ENCODE results near the gene BRMS1L.

BRMS1L gene

GRCh38 chr14:35915775-35916174, 89.6 kb downstream of the BRMS1L start:
- no peak overlapping the region for H3K23ac ChIP-seq (ENCODE audit: low read length)
- H3K36me3 ChIP-seq (ENCODE audit: control insufficient read depth in 1 of 2, insufficient read depth in 2 of 2, low read length in 2 of 2): no peaks in the 10 kb centered on the region
- no CpG with 5 or more reads among the region's 1 CpG for WGBS (ENCODE audit: extremely low coverage, insufficient coverage, insufficient read length)
- no peaks in the 10 kb centered on the region for H3K79me1 ChIP-seq (ENCODE audit: low read length)
- H2AK5ac ChIP-seq (ENCODE audit: low read length): no peak overlapping the region
- no peak overlapping the region for H3K9ac ChIP-seq (ENCODE audit: low read length)
- H3K4ac ChIP-seq (ENCODE audit: low read depth, low read length): no peak overlapping the region
- H3K18ac ChIP-seq (ENCODE audit: low read length): no peak overlapping the region
- H2BK120ac ChIP-seq (ENCODE audit: insufficient read depth, low read length, poor library complexity): no peak overlapping the region
- H2BK5ac ChIP-seq (ENCODE audit: low read depth, low read length, poor library complexity): no peak overlapping the region
- H3K4me2 ChIP-seq (ENCODE audit: low read length): no peak overlapping the region
- no peaks in the 10 kb centered on the region for H3K27me3 ChIP-seq (ENCODE audit: insufficient read depth, low read length)
- no peaks in the 10 kb centered on the region for H3K9me3 ChIP-seq (ENCODE audit: insufficient read depth, low read depth, low read length)
- H2BK12ac ChIP-seq (ENCODE audit: low read length): no peak overlapping the region
- no peak overlapping the region for H3K27ac ChIP-seq (ENCODE audit: low read depth, low read length)
- no peaks in the 10 kb centered on the region for H3K4me1 ChIP-seq (ENCODE audit: control insufficient read depth in 1 of 2, insufficient read depth in 2 of 2, low read length in 2 of 2)
- no peak overlapping the region for H3K4me3 ChIP-seq (ENCODE audit: low read depth, low read length)
- no peaks in the 10 kb centered on the region for H3K79me2 ChIP-seq (ENCODE audit: control insufficient read depth, insufficient read depth, low read length, poor library complexity)
- H2AFZ ChIP-seq (ENCODE audit: insufficient read depth, low read length, poor library complexity): no peak overlapping the region
- no peak overlapping the region for H4K91ac ChIP-seq (ENCODE audit: low read depth, low read length)
- no peak overlapping the region for H3K14ac ChIP-seq (ENCODE audit: low read length)
- DNase-seq: no peak
- H4K12ac ChIP-seq (ENCODE audit: low read depth, low read length): no peak overlapping the region
- H4K8ac ChIP-seq (ENCODE audit: low read depth, low read length): no peak overlapping the region
